Measurements from ENCODE around the gene PIK3R6. TPM values are rescaled to one million over a fixed set of nuclear protein-coding genes. Genes with fewer than 3 reads are reported as not detected.

PIK3R6 gene
- total and polyA plus RNA-seq, 10 of the 15 experiments (the other 5 are each of a cell fraction or from before 2014, with no cell fraction given) = 6.7 to 146 (median 68.2) TPM

DNA sequence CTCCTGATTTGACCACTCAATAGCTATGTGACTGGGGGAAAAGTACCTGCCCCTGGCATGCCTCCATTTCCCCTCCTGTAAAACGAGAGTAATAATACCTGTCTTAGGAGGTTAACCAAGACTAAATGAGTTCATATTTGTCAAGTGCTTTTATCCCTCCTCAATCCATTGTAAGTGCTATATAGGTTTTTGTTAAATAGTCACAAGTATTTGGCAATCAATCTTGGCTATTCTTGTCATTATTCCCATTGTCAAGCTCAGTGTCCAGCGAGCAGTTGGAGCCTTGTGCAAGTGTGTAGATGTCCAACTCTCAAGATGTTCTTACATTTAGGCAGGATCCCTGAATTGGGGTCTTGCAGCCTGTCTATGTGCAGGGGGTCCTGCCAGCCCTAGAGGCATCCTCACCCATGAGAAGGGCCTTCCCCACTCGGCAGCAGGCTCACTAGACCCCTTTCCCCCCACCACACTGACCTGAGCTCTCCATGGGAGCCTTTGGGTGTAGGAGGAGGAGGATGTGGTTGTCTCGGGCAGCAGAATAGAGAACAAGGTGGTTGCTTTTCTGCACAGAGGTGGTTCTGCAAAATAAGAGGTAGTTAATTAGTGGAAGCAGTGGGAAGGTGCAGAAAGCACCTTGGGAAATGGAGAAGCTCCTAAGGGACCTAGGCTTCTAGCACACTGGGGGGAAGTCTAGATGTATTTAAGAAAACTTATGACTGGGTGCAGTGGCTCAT is 18.0 kb downstream of the PIK3R6 start (continued):
- peak; percentile 85 for TF ChIP-seq IKZF1 (conservative IDR thresholded peaks at IDR 0.05)
- no peak for TF ChIP-seq FOS (IDR thresholded peaks at IDR 0.05; ENCODE audit: borderline replicate concordance, extremely low read depth, insufficient read length)

- RAD21 ChIA-PET (ENCODE audit: unreplicated experiment) = interaction anchor here (2.2 to 4.3 kb wide), 3 partner anchors 14 to 47 kb away, joined by 7 to 26 read pairs (median 16); no protein-coding TSS in a partner anchor
- H4K20me1 ChIP-seq (ENCODE audit: control insufficient read depth, insufficient read depth) = no peaks in the 10 kb centered on the region
- no peak for DNase-seq (ENCODE audit: low read depth, low spot score)
- SMC1A ChIA-PET (ENCODE audit: uncharacterized antibody, unreplicated experiment) = interaction anchor here (1.2 to 3.1 kb wide), 4 partner anchors 10 to 115 kb away, joined by 3 to 11 read pairs (median 6); no protein-coding TSS in a partner anchor
- H3K79me2 ChIP-seq (ENCODE audit: control insufficient read depth, insufficient read depth, low read length) = peaks cover 66% of the 10 kb centered on the region
- 92% methylated on average over 2 of the region's 2 CpGs for WGBS (ENCODE audit: insufficient coverage, insufficient replicate concordance, low lambda C conversion rate, missing lambda C conversion rate)
- H3K36me3 ChIP-seq (ENCODE audit: control insufficient read depth in 2 of 2, insufficient read depth in 2 of 2, low read length in 1 of 2) = peaks cover 30 to 68% of the 10 kb centered on the region in 2 experiments
- BruUV-seq (replicated peaks) = no TSS peak
- in situ Hi-C loops (cut with MboI) = no loop called here
- H3K4me3 ChIP-seq = no peak overlapping the region
- intact Hi-C loops (cut with micrococcal nuclease; ENCODE audit: unreplicated experiment) = no loop called here
- CTCF ChIA-PET = interaction anchor here (1.0 to 3.7 kb wide), 3 partner anchors 10 to 47 kb away, joined by 4 to 22 read pairs (median 5); no protein-coding TSS in a partner anchor
- POLR2A ChIA-PET = interaction anchor here (0.7 to 3.2 kb wide), 4 partner anchors 10 to 21 kb away, joined by 3 to 21 read pairs (median 8); partner anchors contain the start of gene PIK3R6
- H3K9ac ChIP-seq (ENCODE audit: control insufficient read depth, insufficient read depth, low read length) = no peak overlapping the region
- no peak for FAIRE-seq
- H3K27me3 ChIP-seq (replicated peaks in 1 of 2; ENCODE audit: control insufficient read depth in 2 of 2, insufficient read depth in 2 of 2, low read length in 1 of 2) = no peaks in the 10 kb centered on the region
- peaks cover 7% of the 10 kb centered on the region; the same call in 2 of the 3 replicates for H3K9me3 ChIP-seq (replicated peaks; ENCODE audit: control insufficient read depth, insufficient read depth, low read length)
- no peak overlapping the region for H2AFZ ChIP-seq (ENCODE audit: control insufficient read depth, low read depth, low read length)
- H3K4me1 ChIP-seq (ENCODE audit: control insufficient read depth, insufficient read depth, low read length) = peaks cover 52% of the 10 kb centered on the region
- peak overlapping the region; percentile 24; the same call in 1 of the 2 replicates for H3K27ac ChIP-seq (ENCODE audit: control insufficient read depth, insufficient read depth)
- no peak overlapping the region; the same call in 1 of the 2 replicates for H3K4me2 ChIP-seq (ENCODE audit: control insufficient read depth, insufficient read depth)
- ATAC-seq = no peak
- TF ChIP-seq HDGF (IDR thresholded peaks at IDR 0.05) = no peak
- no peak for TF ChIP-seq PAX5 (IDR thresholded peaks at IDR 0.05; ENCODE audit: borderline replicate concordance, low read depth, low read length)
- no peak for TF ChIP-seq TARDBP (IDR thresholded peaks at IDR 0.05; ENCODE audit: borderline replicate concordance)
- no peak for TF ChIP-seq MYC (IDR thresholded peaks at IDR 0.05; ENCODE audit: insufficient read depth, insufficient read length, insufficient replicate concordance, low read length, severe bottlenecking)
- TF ChIP-seq, protein P1, sequence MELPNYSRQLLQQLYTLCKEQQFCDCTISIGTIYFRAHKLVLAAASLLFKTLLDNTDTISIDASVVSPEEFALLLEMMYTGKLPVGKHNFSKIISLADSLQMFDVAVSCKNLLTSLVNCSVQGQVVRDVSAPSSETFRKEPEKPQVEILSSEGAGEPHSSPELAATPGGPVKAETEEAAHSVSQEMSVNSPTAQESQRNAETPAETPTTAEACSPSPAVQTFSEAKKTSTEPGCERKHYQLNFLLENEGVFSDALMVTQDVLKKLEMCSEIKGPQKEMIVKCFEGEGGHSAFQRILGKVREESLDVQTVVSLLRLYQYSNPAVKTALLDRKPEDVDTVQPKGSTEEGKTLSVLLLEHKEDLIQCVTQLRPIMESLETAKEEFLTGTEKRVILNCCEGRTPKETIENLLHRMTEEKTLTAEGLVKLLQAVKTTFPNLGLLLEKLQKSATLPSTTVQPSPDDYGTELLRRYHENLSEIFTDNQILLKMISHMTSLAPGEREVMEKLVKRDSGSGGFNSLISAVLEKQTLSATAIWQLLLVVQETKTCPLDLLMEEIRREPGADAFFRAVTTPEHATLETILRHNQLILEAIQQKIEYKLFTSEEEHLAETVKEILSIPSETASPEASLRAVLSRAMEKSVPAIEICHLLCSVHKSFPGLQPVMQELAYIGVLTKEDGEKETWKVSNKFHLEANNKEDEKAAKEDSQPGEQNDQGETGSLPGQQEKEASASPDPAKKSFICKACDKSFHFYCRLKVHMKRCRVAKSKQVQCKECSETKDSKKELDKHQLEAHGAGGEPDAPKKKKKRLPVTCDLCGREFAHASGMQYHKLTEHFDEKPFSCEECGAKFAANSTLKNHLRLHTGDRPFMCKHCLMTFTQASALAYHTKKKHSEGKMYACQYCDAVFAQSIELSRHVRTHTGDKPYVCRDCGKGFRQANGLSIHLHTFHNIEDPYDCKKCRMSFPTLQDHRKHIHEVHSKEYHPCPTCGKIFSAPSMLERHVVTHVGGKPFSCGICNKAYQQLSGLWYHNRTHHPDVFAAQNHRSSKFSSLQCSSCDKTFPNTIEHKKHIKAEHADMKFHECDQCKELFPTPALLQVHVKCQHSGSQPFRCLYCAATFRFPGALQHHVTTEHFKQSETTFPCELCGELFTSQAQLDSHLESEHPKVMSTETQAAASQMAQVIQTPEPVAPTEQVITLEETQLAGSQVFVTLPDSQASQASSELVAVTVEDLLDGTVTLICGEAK (IDR thresholded peaks at IDR 0.05; ENCODE audit: borderline replicate concordance) = no peak
- TF ChIP-seq BCL11A (IDR thresholded peaks at IDR 0.05; ENCODE audit: low read depth, low read length) = no peak
- TF ChIP-seq HDAC2 (IDR thresholded peaks at IDR 0.05) = no peak
- no peak for TF ChIP-seq ZNF24 (IDR thresholded peaks at IDR 0.05)
- no peak for TF ChIP-seq CEBPB (IDR thresholded peaks at IDR 0.05; ENCODE audit: borderline replicate concordance in 1 of 2, low read depth in 2 of 2, low read length in 2 of 2)
- no peak for TF ChIP-seq MTA2 (IDR thresholded peaks at IDR 0.05; ENCODE audit: low read depth)
- TF ChIP-seq CHD2 (IDR thresholded peaks at IDR 0.05; ENCODE audit: borderline replicate concordance, low read depth, low read length) = no peak
- no peak for TF ChIP-seq BCLAF1 (IDR thresholded peaks at IDR 0.05)
Measured at GRCh38 chr17:8847891-8848290, 19.6 kb downstream of the PIK3R6 start.

Data from GM12878 (cell line).